Body of pancreas (tissue), 4 donors: ENCODE results near the gene TMEM186.

Source experiments
- POLR2A ChIP-seq, 3 donors: fragments of 450-650 bp; IDR thresholded peaks; one replicate each; pipeline ENCODE4 v1.6.1; 2016; ENCODE audit warnings: antibody characterized with exemption in 3 of 3, mild to moderate bottlenecking in 2 of 3
- TF ChIP-seq, protein P1 (sequence below), 7 experiments: fragments of 450-650 bp in 4 of 7; fragments of 200-600 bp in 3 of 7; sonication (generic) in 3 of 7; IDR thresholded peaks; one replicate each; pipeline ENCODE4 v1.5.1; 2016 to 2019; ENCODE audit warnings: antibody characterized with exemption in 7 of 7

DNA sequence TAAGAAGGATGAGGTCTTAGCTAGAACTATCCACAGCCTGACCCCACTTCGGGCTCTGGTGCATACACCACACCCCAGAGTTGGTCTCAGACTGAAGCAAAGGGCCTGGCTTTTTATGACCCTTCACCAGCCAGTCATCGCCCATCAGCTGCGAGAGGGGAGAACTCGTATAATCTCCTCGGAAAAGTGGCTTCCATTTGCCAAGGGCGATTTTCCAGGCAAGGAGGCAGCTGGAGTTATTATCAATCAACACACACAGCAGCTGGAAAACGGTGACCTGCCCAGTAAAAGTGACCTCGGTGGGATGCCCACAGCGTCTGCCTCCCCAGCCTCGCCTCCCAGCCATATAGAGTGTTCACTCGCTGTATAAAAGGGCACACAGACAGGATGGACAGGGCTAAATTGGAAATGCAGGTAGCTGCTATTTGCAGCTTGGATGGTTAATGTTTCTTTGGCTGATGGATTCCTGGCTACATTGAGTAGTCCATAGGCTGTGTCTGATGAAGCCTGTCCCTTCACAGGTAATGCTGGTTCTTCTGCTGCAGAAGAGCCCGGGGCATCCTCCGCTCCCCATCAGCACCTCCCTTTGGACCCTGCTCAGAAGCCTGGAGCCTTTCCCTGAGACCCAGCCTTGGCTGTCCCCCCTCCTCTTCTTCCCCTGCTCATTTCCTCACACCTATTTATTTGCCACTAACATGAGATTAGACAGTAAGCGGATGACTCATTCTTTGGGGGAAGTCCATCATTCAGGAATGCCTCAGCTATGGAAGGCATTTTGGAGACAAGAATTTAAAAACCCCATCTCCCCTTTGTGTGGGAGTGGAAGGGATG lies 45.7 kb downstream of the TMEM186 start:
- TF ChIP-seq, protein P1, sequence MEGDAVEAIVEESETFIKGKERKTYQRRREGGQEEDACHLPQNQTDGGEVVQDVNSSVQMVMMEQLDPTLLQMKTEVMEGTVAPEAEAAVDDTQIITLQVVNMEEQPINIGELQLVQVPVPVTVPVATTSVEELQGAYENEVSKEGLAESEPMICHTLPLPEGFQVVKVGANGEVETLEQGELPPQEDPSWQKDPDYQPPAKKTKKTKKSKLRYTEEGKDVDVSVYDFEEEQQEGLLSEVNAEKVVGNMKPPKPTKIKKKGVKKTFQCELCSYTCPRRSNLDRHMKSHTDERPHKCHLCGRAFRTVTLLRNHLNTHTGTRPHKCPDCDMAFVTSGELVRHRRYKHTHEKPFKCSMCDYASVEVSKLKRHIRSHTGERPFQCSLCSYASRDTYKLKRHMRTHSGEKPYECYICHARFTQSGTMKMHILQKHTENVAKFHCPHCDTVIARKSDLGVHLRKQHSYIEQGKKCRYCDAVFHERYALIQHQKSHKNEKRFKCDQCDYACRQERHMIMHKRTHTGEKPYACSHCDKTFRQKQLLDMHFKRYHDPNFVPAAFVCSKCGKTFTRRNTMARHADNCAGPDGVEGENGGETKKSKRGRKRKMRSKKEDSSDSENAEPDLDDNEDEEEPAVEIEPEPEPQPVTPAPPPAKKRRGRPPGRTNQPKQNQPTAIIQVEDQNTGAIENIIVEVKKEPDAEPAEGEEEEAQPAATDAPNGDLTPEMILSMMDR (IDR thresholded peaks at IDR 0.05), result no peak
- TF ChIP-seq POLR2A (IDR thresholded peaks at IDR 0.05), result no peak
